Activated T-cell treated with anti-CD3 and anti-CD28 coated beads for 4 hours (primary cell): ENCODE results near the gene ATG2B.

Experiments used
- DNase-seq: peaks from one replicate; pipeline ENCODE4 v3.0.0-alpha.2; 2020

Gene ATG2B

DNA sequence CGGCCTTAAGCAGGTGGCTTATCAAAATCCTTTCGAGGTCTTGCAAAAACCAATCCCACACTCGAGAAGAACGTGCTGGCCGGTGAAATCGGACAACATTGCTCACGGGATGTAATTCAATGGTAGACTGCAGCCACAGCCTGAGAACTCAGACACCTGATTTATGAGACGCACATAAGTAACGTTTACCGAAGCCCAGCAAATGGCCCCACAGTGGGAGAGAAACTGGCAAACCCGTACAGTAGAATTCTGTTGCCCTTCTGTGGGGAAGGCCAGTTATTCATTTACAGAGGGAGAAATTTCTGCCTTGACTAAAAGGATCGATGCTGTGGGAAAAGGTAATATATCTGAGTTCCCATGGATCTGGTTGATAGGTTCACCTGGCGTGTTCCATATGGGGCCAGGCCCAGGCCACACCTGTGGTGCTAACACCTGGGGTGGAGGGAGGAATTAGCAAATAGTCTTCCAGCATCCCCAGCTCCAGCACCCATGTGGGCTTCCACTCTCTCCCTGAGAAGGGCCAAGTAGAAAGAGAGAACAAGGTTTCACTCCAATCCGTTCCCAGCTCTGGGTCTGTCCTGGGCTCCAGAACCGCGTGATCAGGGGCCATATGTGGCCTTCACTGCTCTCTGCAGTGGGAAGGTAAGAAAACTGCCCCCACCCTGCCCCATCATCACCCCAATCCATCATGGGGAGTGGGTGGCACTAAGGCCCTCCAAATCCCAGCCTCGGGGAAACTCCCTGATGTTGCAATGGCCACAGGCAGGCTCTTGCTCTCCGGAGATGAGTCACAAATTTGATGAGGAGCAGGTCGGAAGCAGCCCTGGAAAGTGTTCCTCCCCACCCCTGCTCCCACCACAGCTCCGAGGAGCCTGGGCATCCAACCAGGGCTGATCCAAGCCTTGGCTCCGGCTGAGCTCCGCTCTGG lies 94.4 kb downstream of the ATG2B start:
- no peak for DNase-seq

DNA sequence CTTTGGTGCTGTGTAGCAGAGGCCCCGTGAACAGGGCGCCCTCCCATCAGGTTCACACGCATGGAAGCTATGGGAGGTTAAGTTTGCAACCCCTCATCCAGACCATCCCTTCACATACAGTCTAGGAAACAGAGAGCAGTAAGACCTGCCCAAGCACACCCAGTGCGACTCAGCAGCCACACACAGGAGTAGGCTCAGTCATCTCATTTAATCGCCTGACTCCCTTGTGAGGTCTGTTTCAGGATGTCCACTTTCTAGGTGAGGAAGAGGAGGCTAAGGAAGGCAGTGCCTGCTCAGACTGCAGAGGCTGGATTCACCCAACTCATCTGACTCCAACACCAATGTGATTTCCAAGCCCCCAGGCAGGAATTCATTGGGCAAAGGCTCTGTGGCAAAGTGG lies 95.2 kb downstream of the ATG2B start:
- no peak for DNase-seq

DNA sequence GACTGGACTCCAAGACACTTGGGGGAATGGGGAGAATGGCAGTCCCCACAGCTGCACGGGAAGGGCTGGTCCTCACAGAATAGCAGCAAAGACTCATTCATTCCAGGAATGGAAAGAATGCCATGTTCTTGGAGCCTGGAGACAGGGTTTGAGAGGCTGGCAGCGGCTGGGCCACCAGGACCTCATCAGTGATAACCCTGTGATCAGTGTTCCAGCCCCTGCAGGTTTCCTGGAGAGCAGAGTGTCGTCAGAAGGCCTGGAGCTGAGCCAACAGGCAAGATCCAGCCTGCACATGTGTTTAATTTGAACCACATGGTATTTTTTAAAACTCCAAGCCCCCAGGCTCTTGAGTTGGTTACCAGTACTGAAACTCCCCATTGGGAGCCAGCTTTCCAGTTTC lies 95.8 kb downstream of the ATG2B start:
- no peak for DNase-seq

DNA sequence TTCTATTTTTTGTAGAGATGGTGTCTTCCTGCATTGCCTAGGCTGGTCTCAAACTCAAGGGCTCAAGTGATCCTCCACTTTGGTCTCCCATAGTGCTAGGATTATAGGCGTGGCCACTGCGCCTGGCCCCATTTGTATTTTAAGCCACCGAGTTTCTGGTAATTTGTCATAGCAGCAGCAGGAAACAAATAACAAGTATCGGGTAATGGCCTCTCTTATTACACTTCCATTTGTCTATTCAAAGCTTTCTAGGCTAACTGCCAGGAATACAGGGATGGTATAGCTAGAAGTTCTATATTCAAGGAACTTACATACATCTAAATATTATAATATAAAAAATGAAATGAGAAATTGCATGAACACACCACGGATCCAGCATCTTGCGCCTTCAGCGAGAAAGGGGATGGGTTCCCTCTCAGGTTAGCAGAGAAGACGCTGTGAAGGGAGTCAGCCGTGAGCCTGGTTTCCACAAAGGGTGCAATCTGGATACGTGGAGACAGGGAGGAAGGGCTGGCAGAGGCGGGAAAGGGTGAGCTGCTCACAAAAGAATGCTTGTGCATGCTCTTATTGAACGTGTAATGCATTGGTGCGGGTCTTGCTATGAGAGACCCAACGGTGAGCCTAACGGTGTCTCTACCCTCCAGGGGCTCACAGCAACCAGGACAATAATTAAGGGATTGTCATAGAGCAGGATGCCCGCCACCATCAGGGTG lies 97.6 kb downstream of the ATG2B start:
- DNase-seq = no peak

DNA sequence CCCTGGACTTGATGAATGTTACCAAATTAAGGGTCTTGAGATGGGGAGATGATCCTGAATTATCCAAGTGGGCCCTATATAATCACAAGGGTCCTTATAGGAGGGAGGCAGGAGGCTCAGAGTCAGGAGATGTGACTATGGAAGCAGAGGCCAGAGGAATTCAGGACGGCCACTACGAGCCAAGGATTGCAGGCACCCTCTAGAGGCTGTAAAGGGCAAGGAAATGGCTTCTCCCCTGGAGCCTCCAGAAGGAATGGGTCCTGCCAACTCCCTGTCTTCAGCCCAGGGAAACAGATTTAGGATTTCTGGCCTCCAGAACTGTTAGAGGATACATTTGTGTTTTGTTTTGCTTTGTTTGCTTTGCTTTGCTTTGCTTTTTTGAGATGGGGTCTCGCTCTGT lies 98.3 kb downstream of the ATG2B start:
- DNase-seq = no peak

DNA sequence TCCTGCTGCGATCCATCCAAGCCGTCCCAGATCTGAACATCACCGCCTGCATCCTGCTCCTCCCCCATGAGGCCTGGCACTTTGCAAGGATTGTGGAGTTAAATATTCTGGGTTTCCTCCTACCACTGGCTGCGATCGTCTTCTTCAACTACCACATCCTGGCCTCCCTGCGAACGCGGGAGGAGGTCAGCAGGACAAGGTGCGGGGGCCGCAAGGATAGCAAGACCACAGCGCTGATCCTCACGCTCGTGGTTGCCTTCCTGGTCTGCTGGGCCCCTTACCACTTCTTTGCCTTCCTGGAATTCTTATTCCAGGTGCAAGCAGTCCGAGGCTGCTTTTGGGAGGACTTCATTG lies 99.0 kb downstream of the ATG2B start:
- no peak for DNase-seq

DNA sequence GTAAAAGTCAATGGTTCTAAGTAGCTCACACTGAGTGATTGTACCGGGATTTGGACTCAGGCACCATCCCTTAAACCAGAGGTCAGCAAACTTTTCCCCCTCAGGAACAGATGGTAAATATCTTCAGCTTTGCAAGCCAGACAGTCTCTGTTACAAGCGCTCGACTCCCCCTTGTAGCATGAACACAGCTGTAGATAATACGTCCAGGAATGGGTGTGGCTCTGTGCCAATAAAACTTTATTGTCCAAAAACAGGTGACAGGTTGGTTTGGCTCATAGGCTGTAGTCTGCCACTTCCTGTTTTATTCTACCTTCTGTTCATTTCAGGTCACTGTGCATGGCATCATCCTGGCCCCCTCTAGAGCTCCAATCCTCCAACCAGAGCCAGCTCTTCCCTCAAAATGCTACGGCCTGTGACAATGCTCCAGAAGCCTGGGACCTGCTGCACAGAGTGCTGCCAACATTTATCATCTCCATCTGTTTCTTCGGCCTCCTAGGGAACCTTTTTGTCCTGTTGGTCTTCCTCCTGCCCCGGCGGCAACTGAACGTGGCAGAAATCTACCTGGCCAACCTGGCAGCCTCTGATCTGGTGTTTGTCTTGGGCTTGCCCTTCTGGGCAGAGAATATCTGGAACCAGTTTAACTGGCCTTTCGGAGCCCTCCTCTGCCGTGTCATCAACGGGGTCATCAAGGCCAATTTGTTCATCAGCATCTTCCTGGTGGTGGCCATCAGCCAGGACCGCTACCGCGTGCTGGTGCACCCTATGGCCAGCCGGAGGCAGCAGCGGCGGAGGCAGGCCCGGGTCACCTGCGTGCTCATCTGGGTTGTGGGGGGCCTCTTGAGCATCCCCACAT lies 99.6 kb downstream of the ATG2B start:
- no peak for DNase-seq

DNA sequence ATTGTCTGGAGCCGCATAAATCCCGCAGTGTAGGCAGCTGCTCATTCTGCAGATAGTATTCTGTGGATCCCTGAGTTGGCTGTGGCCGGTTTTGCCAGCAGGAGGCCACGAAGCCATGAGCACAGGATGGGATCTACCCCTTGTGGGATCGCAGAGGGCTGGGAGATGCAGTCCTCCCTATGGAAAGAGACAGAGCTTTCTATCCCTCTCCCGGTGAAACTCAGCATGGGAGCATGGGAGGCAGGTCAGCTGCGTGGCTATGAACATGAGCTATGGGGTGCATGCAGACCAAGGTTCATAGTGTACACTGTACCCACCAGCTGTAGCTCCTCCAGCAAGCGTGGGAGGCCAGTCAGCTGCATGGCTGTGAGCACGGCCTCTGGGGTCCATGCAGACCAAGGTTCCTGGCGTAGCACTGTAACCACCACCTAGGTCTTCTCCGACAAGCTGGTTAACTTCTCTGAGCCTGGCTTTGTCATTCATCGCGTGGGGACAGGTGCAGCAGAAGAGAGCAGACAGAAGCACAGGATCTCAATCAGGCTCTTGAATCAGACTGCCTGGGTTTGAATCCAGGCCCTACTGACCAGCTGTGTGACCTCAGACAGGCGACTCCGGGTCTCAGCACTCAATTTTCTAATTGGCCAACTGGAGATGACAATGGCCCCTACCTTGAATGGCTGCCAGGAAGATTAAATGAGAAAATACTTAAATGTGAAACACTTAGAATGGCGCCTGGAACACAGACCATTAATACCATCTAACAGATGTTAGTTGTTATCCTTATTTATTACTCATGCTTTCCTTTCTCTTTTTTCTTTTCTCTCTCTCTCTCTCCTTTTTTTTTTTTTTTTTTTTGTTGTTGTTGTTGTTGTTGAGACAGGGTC lies 101.1 kb downstream of the ATG2B start:
- no peak for DNase-seq

DNA sequence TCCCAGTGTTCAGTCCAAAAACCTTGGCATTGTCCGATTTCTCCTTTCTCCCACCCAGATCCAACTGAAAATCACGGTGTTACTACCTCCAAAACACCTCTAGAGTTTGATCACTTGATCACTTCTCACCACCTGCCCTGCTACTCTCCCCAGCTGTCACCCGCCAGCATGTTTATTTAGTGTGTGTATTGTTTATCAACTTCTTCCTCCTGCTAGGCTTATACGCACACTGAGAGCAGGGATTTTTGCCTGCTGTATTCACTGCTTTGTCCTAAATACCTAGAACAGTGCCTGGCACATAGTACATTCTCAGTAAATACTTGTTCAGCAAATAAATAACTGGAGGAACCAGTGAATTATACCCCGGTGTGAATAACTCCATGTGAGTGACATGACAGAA lies 102.1 kb downstream of the ATG2B start:
- no peak for DNase-seq

DNA sequence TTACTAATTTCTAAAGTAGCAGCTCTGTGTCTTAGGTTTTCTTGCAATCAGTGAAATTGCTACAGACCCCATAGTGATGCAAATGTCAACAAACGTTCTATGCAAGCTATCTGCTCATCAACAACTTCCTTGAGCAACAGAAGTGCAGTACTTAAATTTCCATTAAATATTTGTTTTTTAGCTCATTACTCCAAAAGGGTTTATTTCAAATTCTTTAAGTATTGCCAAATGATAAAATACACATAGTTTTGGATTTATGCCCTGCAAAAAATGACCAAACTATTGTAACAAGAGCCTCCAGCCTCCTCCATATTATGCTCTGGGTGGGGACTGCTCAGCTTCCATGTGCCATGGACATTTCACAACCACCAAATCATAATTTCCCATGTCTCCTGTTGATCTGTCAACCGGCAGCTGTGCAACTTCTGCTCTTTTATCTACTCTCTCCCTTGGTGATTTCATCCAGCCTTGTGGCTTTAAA lies 102.8 kb downstream of the ATG2B start:
- DNase-seq = no peak

DNA sequence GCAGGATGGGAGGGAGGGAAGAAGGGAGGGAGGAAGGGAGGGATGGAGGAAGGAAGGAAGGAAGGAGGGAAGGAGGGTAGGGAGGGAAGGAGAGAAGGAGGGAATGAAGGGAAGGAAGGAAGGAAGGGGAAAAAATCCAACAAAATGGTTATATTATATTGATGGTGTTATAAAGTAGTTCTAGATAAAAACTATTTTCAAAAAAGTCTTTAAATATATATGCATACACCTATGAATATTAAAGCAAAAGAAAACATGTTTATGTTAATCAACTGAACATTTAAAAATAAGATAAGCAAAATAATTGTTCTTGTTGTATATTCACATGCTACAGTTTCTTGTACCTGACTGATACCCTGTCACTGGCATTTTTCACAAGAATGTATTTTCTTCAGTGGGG lies 105.2 kb downstream of the ATG2B start:
- DNase-seq = no peak

DNA sequence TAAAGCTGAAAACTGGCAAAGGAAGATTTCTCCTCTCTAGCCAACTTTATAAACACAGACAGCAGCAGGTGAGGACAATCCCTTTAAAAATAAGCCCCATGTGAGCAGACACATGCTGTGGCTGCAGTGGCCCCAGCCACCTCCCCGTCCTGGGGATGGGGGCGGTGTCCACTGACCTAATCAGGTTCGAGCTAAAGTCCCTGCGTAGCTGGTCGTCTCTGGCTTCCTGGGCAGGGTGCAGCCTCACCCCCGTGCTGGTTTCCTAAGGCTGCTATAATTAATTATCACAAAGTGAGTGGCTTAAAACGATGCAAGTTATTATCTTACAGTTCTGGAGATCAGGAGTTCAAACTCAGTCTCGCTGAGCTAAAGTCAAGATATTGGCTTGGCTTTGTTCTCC lies 106.1 kb downstream of the ATG2B start:
- DNase-seq = no peak

DNA sequence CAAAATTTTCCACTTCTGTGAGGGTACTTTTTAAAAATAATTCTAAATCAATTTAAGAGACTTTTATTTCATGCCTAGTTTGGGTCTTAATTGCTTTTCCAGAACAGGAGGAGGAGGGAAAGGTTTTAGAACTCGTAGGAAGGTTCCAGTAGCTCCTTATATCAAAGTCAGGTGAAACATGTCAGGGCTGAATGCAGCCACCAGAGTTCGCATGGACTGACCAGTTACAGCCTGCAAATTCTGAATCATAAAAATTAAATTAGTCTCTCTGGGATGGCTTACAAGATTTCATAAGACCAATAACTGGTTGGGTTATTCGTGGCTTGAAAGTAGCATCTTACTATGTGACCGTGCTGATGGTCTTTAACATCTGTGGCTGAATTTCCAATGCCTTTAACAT lies 106.7 kb downstream of the ATG2B start:
- DNase-seq = no peak

DNA sequence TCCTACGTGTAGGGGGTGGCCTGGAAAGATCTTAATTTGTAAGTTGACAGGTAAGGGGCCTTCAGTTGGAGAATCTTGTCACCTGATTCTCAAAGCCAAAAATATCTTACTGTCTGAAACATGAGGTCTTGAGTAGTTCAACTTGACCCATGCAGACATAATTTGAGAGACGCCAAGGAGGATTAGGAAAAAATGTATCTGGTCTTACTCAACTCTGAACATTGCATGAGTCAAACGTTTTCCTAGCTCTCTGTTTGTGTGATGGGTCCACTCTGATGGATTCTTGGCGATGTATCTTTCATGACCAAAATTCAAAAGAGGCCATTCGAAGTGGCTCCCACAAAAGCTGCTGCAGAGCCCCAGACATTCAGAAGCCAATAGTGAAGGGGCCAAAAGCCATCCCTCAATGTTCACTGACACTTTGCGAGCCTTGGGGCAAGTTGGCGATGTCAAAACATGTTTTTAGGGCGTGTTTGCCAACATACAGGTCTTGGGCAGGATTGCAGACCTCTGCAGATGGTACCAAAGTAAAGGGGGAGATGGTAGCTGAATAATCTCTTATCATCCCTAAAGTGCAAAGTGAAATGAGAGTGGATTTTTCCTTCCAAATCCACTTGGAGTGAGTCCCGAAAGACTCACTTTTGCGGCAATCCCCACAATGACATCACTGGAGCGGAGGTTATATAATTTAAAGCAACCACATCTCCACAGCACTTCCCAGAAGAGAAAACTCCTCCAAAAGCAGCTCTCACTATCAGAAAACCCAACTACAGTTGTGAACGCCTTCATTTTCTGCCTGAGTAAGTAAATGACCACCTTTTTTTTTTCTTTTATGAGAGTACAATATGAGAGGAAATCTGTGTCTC lies 107.4 kb downstream of the ATG2B start, which contains the start of gene BDKRB1:
BDKRB1 (plus strand) TSS at position 710 of the 866 bp plus-strand sequence. CDS start 7,473 bp downstream, outside the sequence.
- DNase-seq = no peak

DNA sequence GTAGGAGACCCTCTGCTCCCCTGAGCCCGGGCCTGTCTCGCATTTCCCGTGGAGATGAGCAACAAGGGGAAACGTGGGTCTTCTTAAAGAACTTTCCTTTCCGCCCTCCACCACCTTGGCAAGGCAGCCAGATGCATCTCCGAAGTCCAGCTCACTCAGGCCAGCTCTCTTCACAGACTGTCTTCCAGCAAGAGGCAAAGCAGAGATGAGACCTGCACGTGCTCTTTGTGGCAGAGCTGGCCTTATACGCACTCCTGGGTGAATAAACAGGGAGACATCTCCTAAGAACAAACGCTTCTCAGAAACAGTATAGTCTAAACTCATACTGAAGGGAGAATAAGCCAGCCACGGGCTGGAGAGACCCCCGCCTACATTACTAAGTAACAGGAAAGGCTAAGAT lies 108.5 kb downstream of the ATG2B start:
- DNase-seq = no peak

DNA sequence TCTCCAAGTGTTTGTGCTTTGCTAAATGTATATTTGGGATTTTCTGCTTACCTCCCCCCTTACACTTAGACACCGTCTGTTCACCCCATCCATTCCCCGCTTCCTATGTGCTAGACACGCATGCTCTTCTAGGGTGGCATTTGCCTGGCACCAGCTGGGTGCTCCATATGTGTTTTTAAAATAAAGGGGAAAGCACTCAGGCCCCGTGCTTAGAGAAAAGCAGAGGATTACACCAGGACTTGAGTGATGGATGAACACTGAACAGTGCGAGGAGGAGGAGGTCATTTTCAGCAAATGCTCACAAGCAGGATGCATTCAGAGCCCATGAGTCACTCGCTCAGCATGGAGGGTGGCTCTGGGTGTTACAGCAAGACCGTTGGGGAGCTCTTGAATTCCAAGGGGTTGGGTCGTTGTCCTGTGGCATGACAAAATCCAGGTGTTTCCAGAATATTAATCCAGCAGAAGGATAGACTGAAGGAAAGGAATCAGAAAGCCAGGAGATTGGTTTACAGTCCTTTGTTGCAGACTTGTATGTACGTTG lies 110.1 kb downstream of the ATG2B start:
- no peak for DNase-seq

DNA sequence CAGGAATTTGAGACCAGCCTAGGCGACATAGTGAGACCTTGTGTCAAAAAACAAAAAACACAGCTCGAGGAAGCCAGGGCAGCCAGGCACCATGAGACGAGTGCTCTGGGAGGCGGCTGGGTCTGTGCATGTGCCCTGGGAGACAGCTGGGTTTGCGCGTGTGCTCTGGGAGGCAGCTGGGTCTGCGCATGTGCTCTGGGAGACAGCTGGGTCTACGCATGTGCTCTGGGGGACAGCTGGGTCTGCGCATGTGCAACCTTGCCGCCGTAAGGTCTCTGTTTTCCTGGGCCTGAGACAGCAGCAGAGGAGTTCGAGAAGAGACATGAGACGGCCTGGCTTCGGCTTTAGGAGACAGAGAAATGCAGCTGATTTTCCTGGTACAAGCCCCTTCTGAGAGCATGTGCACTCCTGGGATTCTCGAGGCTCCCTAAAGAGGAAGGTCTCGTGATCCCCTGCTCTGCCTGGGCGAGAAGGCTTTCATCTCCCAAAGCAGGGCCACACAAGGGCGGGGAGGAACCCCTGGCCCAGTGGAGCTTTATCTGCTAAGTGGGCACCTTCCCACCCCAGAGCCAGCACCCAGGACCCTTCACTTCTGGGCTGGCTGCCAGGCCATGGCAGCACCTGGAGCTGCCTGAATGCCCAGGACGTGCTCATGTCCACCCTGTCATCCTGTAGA lies 110.7 kb downstream of the ATG2B start:
- DNase-seq = no peak

DNA sequence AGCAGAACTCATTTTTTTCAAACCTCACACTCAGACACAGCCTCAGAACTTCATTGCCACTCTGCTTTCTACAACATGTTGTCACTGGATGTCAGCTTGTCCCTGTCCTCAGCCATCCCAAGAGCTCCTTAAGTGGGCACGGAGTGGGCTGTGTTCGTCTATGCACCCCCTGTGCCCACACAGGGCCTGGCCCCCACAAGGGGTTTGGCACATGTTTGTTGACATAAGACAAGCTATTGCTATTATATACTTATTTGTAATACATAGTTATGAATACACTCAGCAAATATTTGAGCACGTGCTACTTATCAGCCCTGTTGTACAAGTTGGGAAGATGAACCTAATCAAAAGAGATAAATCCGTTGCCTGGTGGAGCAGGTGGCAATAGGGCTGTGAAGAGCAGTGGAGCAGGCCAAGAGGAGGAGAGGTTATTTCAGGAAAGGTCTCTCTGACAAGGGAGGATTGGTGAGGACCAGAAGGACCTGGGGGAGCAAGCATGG lies 111.4 kb downstream of the ATG2B start:
- DNase-seq = no peak

DNA sequence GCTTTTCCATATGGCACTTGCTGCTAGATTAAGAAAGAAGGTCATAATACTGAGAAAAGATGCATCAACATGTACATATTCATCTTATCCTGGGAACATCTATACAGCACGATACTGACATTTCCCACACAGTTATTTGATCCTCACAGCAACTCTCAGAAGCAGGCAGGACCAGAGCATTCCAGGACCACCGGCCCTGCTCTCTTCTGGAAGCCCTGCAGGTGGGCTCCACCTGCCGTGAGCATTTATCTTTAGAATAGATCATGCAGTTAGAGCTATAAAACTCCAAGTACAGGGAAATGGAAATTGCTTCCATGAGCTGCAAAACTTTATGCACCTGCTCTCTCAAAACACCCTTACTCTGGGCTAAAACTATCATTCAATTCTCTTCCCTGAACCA lies 112.7 kb downstream of the ATG2B start:
- no peak for DNase-seq

DNA sequence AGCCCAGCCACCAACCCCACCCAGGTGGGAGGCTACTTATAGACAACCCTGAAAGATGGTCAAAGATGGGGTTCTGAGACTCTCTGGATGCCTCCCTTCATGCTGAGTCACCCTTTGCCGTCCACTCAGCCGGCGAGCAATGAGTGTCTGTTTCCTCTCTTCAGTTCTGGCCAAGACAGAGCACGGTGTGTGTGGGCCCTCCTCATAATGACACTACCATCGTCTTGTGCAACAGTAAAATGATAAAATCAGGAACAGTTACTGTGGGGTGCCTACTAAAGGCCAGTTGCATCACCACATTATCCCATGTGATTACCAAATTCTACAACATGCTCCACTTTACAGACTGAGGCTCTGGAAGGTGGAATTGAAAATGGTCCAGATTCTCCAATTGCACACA lies 114.1 kb downstream of the ATG2B start:
- no peak for DNase-seq
